HG03354 (cell line): Measurements from ENCODE around the gene KRT20.
"Not testable (repeated sequence)": the region's sequence is repeated elsewhere in the genome, so short reads cannot be mapped to it uniquely, and the experiment has no call there.

Experiments
- ATAC-seq: cut with Tn5 transposase; IDR thresholded peaks from one replicate; pipeline ENCODE4 v1.9.1; 2021; ENCODE audit warnings: mild to moderate bottlenecking; ENCODE audit not compliant: unreplicated experiment, poor library complexity, severe bottlenecking

The KRT20 gene, protein sequence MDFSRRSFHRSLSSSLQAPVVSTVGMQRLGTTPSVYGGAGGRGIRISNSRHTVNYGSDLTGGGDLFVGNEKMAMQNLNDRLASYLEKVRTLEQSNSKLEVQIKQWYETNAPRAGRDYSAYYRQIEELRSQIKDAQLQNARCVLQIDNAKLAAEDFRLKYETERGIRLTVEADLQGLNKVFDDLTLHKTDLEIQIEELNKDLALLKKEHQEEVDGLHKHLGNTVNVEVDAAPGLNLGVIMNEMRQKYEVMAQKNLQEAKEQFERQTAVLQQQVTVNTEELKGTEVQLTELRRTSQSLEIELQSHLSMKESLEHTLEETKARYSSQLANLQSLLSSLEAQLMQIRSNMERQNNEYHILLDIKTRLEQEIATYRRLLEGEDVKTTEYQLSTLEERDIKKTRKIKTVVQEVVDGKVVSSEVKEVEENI

DNA sequence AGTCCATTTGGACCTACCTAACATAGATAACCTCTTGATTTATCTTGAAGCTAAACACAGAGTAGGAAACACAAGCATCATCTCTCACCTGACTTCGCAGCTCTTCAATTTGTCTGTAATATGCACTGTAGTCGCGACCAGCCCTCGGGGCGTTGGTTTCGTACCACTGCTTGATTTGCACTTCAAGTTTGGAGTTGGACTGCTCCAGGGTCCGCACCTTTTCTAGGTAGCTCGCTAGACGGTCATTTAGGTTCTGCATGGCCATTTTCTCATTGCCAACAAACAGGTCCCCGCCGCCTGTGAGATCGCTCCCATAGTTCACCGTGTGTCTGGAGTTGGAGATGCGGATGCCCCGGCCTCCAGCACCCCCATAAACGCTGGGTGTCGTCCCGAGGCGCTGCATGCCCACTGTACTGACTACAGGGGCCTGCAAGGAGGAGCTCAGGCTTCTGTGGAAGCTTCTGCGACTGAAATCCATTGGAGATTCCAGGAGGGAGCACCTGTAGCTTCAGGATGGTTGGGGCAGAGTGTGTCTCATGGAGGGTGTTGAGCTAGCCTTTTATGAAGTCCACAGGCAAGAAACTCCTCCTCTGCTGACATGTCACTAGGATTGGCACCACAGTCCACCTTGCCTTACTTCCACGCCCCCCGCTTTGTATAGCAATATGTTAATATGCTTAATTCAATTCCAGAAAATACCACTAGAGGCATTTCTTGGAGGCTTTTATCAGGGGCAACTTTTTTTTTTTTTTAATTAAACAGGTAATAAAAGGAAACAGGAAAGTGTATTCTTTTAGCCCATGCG is at the start of gene KRT20:
KRT20 (minus strand) TSS at position 535 of the 805 bp plus-strand sequence; CDS start at position 478, 57 bp downstream.
- ATAC-seq = no peak

DNA sequence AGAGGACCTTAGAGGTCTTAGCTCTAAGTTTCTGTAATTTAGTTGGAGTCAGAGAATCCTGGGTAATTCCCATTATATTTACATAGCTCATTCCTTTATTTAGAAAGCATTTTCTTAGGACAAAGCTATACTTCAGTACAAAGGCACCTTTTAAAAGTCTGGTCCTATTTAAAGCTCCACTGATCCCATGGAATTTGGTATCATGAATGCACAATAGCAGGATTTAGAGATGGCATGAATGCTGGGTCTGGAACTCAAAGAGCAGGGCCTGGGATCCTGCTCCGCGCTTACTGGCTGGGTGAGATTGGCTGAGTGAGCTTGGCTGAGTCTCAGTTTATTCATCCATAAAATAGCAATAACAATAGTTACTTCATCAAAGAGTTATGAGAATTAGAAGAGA is 47.6 kb upstream of the KRT20 start:
- ATAC-seq = no peak

DNA sequence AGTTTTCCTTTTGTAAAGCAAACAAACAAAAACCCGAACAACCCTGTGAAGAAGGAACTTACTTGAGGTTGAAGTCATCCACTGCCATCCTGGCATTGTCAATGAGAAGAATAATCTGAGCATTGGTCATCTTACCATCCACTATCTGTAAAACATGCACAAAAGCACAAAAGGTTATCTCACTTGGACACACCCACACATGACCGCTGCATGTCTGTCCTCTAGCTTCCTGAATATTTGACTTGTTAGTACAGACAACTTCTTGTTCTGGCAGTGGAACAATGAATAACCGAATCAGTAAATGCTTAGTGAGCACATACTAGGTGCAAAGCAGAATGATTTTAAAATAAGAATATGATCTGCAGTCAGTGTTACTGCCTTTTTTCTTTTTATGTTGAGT is 46.3 kb upstream of the KRT20 start:
- no peak for ATAC-seq

DNA sequence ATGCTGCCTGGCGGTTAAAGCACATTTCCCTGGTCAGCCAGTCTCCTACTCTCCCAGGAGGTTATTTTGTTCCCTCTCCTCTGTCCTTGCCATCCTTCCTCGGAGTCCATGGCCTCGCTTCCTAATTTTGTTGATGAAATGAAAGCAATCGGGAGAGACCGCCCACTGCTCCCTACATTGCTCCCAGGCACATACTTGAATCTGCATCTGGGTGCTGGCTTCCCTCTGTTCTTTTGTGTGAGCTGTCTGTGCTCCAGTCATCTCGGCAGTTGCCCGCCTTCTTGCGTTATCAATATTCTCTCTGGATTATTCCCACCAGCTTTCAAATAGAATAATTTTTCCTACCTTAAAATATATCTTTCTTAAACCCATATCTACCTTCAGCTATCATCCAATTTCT is 41.3 kb upstream of the KRT20 start:
- no peak for ATAC-seq

DNA sequence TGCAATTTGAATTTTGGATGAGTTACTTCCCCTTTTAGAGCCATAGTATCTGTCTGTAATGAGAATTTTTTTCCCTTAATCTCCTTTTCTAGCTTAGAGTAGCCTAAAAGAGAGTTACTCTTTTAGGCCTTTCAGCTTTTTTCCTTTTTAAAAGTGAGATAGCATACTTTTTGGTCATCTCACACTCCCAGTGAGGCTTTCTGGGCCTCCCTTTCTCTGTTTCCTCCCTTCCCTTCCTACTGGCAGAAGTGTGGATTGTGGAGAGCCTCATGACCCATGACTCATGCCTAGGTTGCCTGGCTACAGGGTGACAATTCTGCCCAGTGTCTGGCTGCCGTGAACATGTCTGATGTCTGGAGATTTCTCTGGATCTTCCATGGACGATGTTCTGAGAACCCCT is 37.2 kb upstream of the KRT20 start:
- ATAC-seq = no peak

DNA sequence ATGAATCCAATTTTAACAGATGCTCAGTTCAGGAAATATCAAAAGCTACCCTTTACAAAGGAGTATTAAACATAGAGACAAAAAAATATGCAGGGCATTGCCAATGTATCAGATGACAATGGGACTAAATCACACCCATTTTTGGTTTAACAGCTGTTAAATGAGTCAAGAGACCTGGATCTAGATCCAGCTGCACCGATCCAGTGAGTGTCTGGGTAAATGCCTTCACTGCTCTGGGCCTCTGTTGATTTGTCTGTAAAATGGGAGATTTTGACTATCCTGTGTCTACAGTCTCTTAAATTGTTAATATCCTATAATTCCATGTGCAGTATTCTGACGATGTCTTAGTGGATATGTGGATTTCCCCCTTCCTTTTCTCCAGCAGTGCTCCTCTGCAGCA is 36.0 kb upstream of the KRT20 start:
- ATAC-seq = no peak

DNA sequence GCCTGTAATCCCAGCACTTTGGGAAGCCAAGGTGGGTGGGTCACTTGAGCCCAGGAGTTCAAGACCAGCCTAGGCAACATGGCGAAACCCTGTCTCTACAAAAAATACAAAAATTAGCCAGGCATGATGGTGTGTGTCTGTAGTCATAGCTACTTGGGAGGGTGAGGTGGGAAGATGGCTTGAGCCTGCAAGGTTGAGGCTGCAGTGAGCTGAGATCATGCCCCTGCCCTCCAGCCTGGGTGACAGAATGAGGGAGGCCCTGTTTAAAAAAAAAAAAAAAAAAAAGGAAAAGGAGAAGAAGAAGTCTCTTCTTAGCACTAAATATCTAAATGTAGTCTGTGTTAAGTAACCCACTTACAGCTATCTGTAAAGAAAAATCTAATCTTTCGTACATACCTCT is 32.1 kb upstream of the KRT20 start:
- not testable (repeated sequence) for ATAC-seq

DNA sequence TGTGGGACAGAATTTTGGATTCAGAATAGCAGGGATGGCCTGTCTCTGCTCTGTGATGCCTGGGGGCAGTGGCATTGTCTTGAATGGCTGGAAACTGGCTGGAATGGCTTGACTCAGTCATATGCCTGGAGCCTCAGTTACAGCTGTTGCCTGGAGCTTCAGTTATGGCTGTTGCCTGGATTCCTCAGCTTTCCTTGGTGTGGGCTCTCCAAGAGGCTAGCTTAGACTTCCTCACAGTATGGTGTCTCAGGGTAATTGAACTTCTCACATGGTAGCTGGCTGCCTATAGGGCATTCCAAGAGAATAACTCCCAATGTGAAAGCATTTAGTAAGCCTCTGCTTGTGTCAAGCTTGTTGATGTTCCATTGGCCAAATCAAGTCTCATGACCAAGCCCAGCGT is 31.3 kb upstream of the KRT20 start:
- no peak for ATAC-seq

DNA sequence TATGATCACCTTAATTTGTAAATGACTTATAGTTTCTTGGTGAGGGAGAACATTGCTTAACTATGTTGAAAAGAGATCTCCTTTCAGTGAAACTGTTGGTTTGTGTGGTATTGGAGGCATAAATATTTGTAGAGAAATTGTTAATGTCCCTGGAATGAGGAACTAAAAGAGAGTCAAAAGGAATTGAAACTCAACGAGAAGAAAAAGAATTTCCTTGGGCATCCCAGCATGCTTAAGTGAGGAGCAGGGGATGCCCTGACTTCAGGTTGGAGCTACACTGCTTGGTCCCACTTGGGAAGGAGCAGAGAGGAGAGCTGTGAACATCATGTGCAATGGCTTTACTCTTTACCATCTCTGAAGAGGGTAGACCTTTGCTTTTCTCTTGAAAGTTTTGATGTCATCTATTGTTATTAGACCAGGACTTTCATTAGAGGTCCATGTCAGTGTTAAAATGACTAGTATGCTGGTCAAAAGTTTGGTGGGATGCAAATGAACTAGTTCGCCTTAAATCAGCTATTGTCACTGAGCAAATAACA is 30.7 kb upstream of the KRT20 start:
- ATAC-seq = no peak

DNA sequence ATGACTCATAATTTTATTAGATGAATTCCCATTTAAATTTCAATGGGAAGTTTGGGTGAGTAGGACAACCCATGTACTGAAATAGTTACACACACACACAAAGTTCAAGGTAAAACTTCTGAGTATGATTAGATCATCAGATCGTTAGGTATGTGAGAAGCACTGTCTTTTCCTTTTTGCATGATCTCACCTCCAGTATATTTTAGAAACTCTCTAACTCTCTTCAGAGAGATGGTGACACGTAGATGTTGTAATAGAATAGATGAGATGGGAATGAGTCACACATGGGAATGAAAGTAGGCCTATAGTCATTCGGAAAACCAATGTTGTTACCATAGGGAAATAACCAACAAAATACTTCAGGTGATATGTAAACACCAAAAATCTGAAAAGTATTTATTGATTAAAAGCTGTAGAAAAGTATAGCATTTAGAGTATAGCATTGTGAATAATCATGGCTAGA is 30.2 kb upstream of the KRT20 start:
- ATAC-seq = no peak

DNA sequence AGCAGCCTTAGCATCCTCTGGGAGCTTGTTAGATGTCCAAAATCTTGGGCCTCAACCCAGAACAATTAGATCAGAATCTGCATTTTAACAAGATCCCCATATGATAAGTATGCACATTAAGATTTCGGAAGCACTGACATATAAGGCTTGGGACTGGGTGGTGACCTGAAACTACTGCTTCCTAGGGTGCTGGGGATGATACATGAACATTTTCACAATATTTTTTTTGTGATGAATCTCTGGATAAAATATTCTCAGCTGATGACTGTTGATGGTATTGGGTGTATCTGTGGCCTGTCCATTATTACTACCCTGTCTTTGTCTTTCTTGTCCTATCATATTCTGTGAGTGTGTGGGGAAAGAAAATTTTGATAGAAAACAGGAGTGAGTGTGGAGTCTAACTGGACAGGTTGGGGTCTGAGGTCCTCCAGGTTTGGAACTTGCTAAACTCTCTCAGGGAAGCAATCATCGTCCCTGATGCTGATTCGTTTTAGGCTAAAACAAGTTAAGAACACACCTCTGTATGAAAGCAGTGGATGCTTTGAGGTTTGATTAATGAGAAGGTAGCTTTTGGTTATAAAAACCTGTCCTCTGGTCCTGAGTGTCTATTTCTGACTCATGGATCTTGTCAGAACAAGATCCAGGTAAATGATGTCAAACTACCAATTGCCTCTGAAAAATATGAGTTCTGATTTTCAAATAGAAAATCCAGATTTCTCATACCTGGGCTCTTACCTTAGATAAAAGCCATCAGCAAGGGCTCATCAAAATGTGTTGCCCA is 29.2 kb upstream of the KRT20 start:
- ATAC-seq = no peak

DNA sequence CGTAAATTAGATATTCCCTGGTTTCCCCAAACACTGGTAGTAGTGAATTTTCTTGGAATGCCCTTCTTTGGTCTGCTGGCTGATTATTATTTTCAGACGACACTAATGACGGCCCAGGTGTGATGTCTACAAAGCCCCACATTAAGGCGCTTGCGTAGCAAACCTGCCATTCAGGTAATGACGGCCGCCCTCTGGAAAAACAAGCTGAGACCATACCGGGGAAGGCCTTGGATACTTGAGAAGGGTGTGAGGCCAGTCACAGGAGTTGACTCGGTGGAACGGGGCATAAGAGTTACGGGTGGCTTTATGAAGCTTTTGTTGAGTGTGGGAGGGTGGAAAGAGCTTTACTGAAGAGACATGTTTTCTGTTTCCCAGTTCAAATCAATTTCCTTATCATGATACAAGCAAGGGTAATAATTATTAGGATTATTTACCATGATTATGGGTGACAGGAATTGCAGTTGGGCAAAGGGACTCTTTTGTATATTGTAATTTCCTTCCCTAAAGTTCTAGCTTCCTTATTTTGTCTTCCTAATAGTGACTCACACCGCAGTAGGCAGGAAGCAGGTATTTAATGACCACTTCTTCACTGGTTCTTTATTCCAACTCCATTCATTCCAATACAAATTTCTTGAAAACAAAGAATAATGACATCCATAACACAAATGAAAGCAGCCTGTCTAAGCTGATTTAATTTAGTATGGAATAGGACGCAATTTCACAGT is 27.6 kb upstream of the KRT20 start:
- ATAC-seq = no peak

DNA sequence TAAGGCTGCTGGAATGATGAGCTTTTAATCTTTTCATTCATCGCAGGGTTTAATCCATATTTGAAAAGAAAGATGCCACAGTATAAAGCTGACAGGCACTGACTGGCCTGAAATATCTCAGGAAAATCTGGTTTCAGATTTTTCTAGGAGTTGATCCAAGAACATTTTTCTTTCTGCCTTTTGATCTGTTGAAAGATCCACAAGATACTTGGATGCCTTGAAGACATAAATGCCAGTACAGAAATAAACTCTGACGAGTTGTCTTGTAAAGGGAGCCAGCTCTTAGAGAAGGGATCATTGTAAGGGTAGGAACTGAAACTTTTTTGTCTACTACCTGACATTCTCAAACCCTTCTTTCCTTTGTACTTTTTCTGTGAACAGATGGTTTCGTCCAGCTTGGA is 25.4 kb upstream of the KRT20 start:
- ATAC-seq = no peak

DNA sequence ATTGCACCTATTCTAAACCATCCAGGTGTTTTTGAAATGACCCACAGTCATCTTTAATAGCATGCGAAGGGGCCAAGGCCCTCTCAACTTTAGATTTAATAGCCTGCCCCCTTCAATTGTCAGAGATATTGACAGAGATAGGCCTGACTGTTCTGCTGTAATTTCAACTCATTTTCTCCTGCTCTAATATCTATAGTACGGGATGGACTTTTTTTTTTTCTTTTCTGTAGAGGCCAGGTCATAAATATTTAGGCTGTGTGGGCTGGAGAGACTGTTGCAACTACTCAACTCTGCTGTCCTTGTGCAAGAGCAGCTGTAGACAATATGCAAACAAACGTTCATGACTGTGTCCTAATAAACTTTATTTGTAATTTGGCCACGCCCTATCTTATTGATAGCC is 24.7 kb upstream of the KRT20 start:
- no peak for ATAC-seq

DNA sequence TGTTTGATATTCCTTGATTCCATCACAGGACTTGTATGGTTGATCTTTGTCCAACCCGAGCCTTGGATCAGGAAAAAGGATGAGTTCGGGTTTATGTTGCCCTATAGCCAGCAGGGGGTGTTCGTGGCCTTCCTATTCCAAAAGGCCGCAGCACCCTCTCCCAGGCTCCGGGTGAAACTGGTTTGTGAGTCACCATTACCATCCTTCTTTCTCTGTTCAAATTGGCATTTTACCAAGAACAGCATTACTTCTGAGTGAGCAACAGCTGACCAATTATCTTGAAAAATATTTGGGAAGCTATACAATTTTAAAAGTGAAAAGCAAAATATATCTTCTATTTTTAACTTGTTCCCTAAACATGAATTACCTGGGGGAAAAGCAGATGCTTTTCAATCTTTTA is 24.3 kb upstream of the KRT20 start:
- ATAC-seq = no peak

DNA sequence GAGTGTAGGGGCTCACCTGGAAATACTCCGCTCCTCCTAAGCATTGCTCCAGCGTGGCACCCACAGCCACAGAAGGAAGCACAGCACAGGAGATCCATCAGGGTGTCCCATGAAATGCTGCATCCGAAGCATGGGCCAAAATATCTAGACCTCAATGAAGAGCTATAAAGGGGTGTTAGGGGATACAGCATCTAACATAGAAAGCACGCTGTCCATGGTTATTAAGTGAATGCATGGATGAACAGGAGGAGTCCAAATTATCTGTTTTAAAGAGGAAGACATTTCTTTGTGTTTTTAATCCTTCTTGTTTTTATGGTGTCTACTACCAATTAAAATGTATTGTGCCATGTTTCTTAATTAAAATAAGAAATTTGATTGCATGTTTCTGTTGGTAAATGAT is 21.6 kb upstream of the KRT20 start:
- no peak for ATAC-seq

DNA sequence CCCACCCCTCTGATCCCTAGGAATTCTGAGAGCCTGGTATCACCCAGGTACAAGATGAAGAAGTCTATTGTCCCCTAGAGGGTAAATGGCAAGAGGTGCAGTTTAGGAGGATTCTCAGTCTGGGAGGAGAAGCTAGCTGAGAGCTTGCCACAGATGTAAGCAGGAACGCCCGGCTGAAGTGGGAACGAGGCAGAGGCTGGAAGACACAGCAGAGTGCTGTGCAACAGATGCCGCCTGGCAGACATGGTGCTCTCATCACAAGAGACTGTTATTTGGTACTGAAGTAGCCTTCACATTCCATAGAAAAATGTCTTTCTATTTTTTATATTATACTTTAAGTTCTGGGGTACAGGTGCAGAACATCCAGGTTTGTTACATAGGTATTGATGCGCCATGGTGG is 20.3 kb upstream of the KRT20 start:
- ATAC-seq = no peak

DNA sequence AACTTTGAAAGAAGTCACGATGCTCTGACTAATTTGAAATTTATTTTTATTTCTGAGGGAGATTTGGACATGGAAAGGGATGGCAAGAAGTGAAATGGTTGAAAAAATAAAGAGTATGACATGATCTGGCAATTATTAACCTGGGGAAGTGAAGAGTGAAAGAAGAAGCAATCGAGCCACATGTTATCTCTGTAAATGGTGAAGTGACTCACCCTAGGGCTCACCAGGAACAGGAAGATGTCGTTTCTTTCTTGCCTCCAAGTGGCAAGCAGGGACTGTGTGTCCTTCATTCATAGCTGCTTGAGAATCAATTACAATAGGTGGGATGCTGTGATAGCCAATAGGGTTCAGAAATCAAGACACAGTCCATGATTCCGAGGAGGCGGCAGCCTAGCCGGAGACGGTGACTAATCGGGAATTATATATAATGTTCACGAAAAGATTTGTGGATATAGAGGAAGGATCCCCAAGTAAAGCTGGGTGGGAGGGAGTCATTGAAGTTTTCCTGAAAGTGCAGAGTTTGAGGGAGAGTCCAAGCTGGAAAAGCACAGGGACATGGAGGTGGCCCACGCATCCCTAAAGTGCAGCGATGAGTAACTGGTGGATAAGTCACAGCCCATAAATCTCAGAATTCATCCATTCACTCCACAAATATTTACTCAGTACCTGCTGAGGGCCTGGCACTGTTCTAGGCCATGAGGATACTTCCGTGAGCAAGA is 18.2 kb upstream of the KRT20 start:
- no peak for ATAC-seq

DNA sequence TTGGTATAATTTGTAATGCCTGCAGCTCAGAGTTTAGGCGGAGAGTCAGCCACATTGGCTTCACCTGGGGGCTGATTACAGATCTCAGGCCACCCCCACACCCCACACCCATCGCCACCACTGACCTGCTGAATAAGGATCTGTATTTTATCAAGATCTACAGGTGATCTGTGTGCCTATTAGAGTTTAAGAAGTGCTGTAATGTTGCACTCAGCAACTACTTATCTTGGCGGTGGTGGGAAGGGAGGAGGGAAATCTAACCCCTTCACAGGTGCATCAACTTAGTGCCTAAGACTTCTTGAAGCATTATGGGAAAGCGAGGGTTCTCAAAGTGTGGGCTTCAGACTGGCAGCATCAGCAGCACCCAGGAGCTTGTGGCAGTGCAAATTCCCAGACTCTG is 17.5 kb upstream of the KRT20 start:
- no peak for ATAC-seq
